Karpas-422 (cell line): Measurements from ENCODE around the gene STARD7. TPM values are rescaled to one million over a fixed set of nuclear protein-coding genes. Genes with fewer than 3 reads are reported as not detected.
"Not testable (repeated sequence)": the region's sequence is repeated elsewhere in the genome, so short reads cannot be mapped to it uniquely, and the experiment has no call there.

Experiments used
- DNase-seq: peaks from one replicate; pipeline ENCODE4 v3.0.0-alpha.2; 2015
- H2AFZ ChIP-seq: fragments of 200-600 bp; sonication (generic); 2 replicates; pipeline ENCODE4 v1.6.1; 2014; ENCODE audit warnings: antibody characterized with exemption, low read length, mixed read lengths
- H3K27ac ChIP-seq: fragments of 200-600 bp; sonication (generic); 2 replicates; pipeline ENCODE4 v1.5.1; 2014; ENCODE audit warnings: mild to moderate bottlenecking, low read length, moderate library complexity
- H3K27me3 ChIP-seq: fragments of 200-600 bp; sonication (generic); 2 replicates; pipeline ENCODE4 v1.6.1; 2014; ENCODE audit warnings: low read length, mixed read lengths
- H3K36me3 ChIP-seq: fragments of 200-600 bp; sonication (generic); 2 replicates; pipeline ENCODE4 v1.6.1; 2014; ENCODE audit warnings: low read length, mixed read lengths; ENCODE audit not compliant: insufficient read depth
- H3K4me1 ChIP-seq: fragments of 200-600 bp; sonication (generic); 2 replicates; pipeline ENCODE4 v1.6.1; 2014; ENCODE audit warnings: mild to moderate bottlenecking, low read length, mixed read lengths
- H3K4me2 ChIP-seq: fragments of 200-600 bp; sonication (generic); 2 replicates; pipeline ENCODE4 v1.6.1; 2014; ENCODE audit warnings: low read length, low read depth, mild to moderate bottlenecking; ENCODE audit not compliant: poor library complexity, severe bottlenecking
- H3K4me3 ChIP-seq: fragments of 200-600 bp; sonication (generic); 2 replicates; pipeline ENCODE4 v1.5.1; 2014; ENCODE audit warnings: mild to moderate bottlenecking, antibody characterized with exemption, low read length, mixed read lengths
- H3K79me2 ChIP-seq: fragments of 200-600 bp; sonication (generic); 2 replicates; pipeline ENCODE4 v1.6.1; 2014; ENCODE audit warnings: mild to moderate bottlenecking, low read length, mixed read lengths
- H3K9ac ChIP-seq: fragments of 200-600 bp; sonication (generic); 2 replicates; pipeline ENCODE4 v1.6.0; 2014; ENCODE audit warnings: low read length
- H3K9me2 ChIP-seq: fragments of 200-600 bp; sonication (generic), shearing (Covaris generic); replicated peaks from 2 replicates; pipeline ENCODE4 v1.6.0; 2014; ENCODE audit warnings: mild to moderate bottlenecking, low read length, moderate library complexity; ENCODE audit not compliant: insufficient read depth
- H3K9me3 ChIP-seq: fragments of 300-700, 200-600 bp; sonication (generic); 2 replicates; pipeline ENCODE4 v1.6.1; 2014; ENCODE audit warnings: low read length, mixed read lengths
- H4K20me1 ChIP-seq: fragments of 200-600 bp; sonication (generic); 2 replicates; pipeline ENCODE4 v1.6.1; 2014; ENCODE audit warnings: mild to moderate bottlenecking, antibody characterized with exemption, low read length, low read depth; ENCODE audit not compliant: insufficient read depth
- total RNA-seq: library from RNA; depleted of rRNA; stranded (reverse); fragments of >200 nt; shearing (Covaris generic); gene quantifications from 2 replicates; pipeline ENCODE4 v1.2.3, GENCODE V29; 2014; ENCODE audit warnings: low replicate concordance

The STARD7 gene
- total RNA-seq, 1 experiment from 2014 or later = 167 TPM

GRCh38 chr2:96163415-96163767 is 45.2 kb downstream of the STARD7 start:
- no peaks in the 10 kb centered on the region for H3K79me2 ChIP-seq
- no peaks in the 10 kb centered on the region for H4K20me1 ChIP-seq
- H3K4me1 ChIP-seq = peaks cover 33% of the 10 kb centered on the region
- no peak overlapping the region for H3K27ac ChIP-seq
- peak overlapping the region; percentile 51 for H3K4me2 ChIP-seq
- H3K9ac ChIP-seq = peak overlapping the region; percentile 52
- no peak for DNase-seq
- no peaks in the 10 kb centered on the region for H3K9me3 ChIP-seq
- no peaks in the 10 kb centered on the region for H3K9me2 ChIP-seq
- peak overlapping the region; percentile 76; the same call in 1 of the 2 replicates for H2AFZ ChIP-seq
- no peak overlapping the region for H3K4me3 ChIP-seq
- H3K27me3 ChIP-seq = peaks cover 3% of the 10 kb centered on the region; the same call in 1 of the 2 replicates
- no peaks in the 10 kb centered on the region for H3K36me3 ChIP-seq

- Histone ChIP-seq H3K9ac (no peak overlapping the region), H4K20me1 (no peaks in the 10 kb centered on the region), H3K9me2 (no peaks in the 10 kb centered on the region), H3K27me3 (peaks cover 3% of the 10 kb centered on the region; the same call in 1 of the 2 replicates), H3K36me3 (no peaks in the 10 kb centered on the region), H3K79me2 (no peaks in the 10 kb centered on the region), H2AFZ (no peak overlapping the region), H3K9me3 (no peaks in the 10 kb centered on the region), H3K4me3 (no peak overlapping the region), H3K27ac (no peak overlapping the region), H3K4me2 (peak overlapping the region; percentile 6), H3K4me1 (peaks cover 48% of the 10 kb centered on the region)
- DNase-seq = no peak
These were observed 46.7 kb downstream of the STARD7 start for GRCh38 chr2:96161898-96162297.

- DNase-seq, H3K9ac ChIP-seq, H3K27me3 ChIP-seq, H3K36me3 ChIP-seq, H3K27ac ChIP-seq, H4K20me1 ChIP-seq, H2AFZ ChIP-seq, H3K9me3 ChIP-seq, H3K4me3 ChIP-seq, H3K4me2 ChIP-seq, H3K9me2 ChIP-seq, H3K79me2 ChIP-seq: not testable (repeated sequence)
- H3K4me1 ChIP-seq = peaks cover 58% of the 10 kb centered on the region
These were observed 48.3 kb downstream of the STARD7 start for GRCh38 chr2:96160366-96160765.

- Histone ChIP-seq H3K4me1 (peaks cover 49% of the 10 kb centered on the region), H3K9ac (no peak overlapping the region), H3K27me3 (peaks cover 3% of the 10 kb centered on the region; the same call in 1 of the 2 replicates), H3K79me2 (no peaks in the 10 kb centered on the region), H3K27ac (no peak overlapping the region), H3K9me3 (no peaks in the 10 kb centered on the region), H3K36me3 (no peaks in the 10 kb centered on the region), H4K20me1 (no peaks in the 10 kb centered on the region), H2AFZ (no peak overlapping the region), H3K4me2 (no peak overlapping the region), H3K4me3 (no peak overlapping the region), H3K9me2 (no peaks in the 10 kb centered on the region)
- no peak for DNase-seq
These were observed 49.4 kb downstream of the STARD7 start for GRCh38 chr2:96159084-96159830.

GRCh38 chr2:96158554-96158940 is 50.1 kb downstream of the STARD7 start:
- DNase-seq = no peak
- Histone ChIP-seq H4K20me1 (no peaks in the 10 kb centered on the region), H3K27me3 (peaks cover 3% of the 10 kb centered on the region; the same call in 1 of the 2 replicates), H3K27ac (no peak overlapping the region), H3K4me1 (peaks cover 42% of the 10 kb centered on the region), H3K4me3 (no peak overlapping the region), H3K79me2 (no peaks in the 10 kb centered on the region), H3K9me2 (no peaks in the 10 kb centered on the region), H2AFZ (no peak overlapping the region), H3K9ac (no peak overlapping the region), H3K9me3 (no peaks in the 10 kb centered on the region), H3K4me2 (no peak overlapping the region), H3K36me3 (no peaks in the 10 kb centered on the region)

- no peak overlapping the region for H2AFZ ChIP-seq
- peak overlapping the region; percentile 36; the same call in 1 of the 2 replicates for H3K4me3 ChIP-seq
- no peaks in the 10 kb centered on the region for H3K9me2 ChIP-seq
- no peaks in the 10 kb centered on the region for H4K20me1 ChIP-seq
- no peaks in the 10 kb centered on the region for H3K9me3 ChIP-seq
- no peaks in the 10 kb centered on the region for H3K79me2 ChIP-seq
- H3K36me3 ChIP-seq = no peaks in the 10 kb centered on the region
- peaks cover 39% of the 10 kb centered on the region for H3K4me1 ChIP-seq
- H3K27me3 ChIP-seq = peaks cover 3% of the 10 kb centered on the region; the same call in 1 of the 2 replicates
- H3K9ac ChIP-seq = peak overlapping the region; percentile 29
- peak overlapping the region; percentile 30 for H3K4me2 ChIP-seq
- DNase-seq = peak; percentile 61
- H3K27ac ChIP-seq = no peak overlapping the region
These were observed 50.7 kb downstream of the STARD7 start for GRCh38 chr2:96157649-96158553.

- Histone ChIP-seq H3K27me3 (peaks cover 3% of the 10 kb centered on the region; the same call in 1 of the 2 replicates), H3K79me2 (no peaks in the 10 kb centered on the region), H2AFZ (no peak overlapping the region), H3K9ac (peak overlapping the region; percentile 29), H3K9me3 (no peaks in the 10 kb centered on the region), H3K27ac (no peak overlapping the region), H3K9me2 (no peaks in the 10 kb centered on the region), H3K4me2 (peak overlapping the region; percentile 30), H3K36me3 (no peaks in the 10 kb centered on the region), H4K20me1 (no peaks in the 10 kb centered on the region), H3K4me3 (peak overlapping the region; percentile 36; the same call in 1 of the 2 replicates), H3K4me1 (peaks cover 35% of the 10 kb centered on the region)
- DNase-seq = peak; percentile 89
These were observed 51.5 kb downstream of the STARD7 start for GRCh38 chr2:96156926-96157648.
